HG02970 (cell line): ENCODE results near the gene APOA4.
A peak's percentile ranks its signal among the peaks of the same experiment; 100 is the strongest.
"Not testable (repeated sequence)": the region's sequence is repeated elsewhere in the genome, so short reads cannot be mapped to it uniquely, and the experiment has no call there.

Source experiments
- ATAC-seq: cut with Tn5 transposase; IDR thresholded peaks from one replicate; pipeline ENCODE4 v1.9.1; 2021; ENCODE audit warnings: mild to moderate bottlenecking, moderate library complexity, moderate number of reproducible peaks; ENCODE audit not compliant: unreplicated experiment, low FRiP score

APOA4 gene

GRCh38 chr11:116807601-116808261 is 15.4 kb downstream of the APOA4 start:
- ATAC-seq = no peak

DNA sequence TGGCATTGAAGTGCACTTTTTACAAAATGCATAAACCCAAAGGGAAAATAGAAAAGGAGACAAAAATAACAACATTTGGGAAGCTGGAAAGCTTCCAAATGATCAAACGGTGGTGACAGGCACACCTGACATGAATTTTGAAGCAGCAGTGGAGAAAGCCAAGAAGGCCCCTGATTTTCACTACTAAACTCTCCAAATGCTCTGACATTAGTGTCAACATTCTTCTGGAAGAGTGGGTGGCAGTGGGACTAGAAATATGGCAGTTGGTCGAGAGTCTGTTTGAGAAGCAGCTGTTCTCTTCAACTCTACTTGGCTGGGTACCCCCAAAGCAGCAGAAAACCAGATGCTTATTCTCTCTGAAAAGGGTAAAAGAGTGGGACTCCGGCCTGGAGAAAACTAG is 19.1 kb downstream of the APOA4 start:
- ATAC-seq = no peak

GRCh38 chr11:116801662-116802061 is 21.4 kb downstream of the APOA4 start:
- ATAC-seq = not testable (repeated sequence)

DNA sequence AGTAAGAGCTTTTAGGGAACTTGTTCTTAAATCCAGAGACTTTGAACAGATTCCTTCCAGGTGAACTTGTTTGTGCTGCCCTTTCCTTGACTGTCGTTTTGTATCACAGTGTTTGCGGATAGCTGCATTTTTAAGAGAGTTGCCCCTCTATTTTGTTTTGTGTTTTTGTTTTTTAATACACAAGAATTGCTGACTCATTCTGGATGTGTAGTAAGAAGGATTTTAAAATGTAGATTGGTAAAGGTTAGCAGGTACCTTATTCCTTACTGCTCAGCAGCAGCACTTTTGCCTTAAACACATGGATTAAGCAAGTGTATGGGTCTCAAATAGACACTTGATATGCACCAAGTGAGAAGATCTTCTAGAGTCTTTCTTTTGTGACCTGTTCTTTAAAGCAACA is 22.5 kb downstream of the APOA4 start:
- no peak for ATAC-seq

DNA sequence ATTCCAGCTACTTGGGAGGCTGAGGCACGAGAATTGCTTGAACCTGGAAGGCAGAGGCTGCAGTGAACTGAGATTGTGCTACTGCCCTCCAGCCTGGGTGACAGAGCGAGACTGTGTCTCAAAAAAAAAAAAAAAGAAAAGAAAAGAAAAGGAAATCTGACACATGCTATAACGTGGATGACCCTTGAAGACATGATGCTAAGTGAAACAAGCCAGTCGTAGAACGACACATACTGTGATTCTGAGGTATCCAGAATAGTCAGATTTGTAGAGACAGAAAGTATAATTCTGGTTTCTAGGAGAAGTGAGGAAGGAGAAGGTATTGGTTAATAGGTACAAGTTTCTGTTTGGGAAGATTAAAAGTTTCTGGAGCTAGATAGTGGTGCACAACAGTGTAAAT is 24.7 kb downstream of the APOA4 start:
- no peak for ATAC-seq

GRCh38 chr11:116797816-116798215 is 25.3 kb downstream of the APOA4 start:
- no peak for ATAC-seq

- no peak for ATAC-seq
Measured at GRCh38 chr11:116796548-116796947, 26.6 kb downstream of the APOA4 start.

GRCh38 chr11:116794851-116795250 is 28.3 kb downstream of the APOA4 start:
- no peak for ATAC-seq

GRCh38 chr11:116793772-116794097 is 29.4 kb downstream of the APOA4 start:
- no peak for ATAC-seq

- no peak for ATAC-seq
Measured at GRCh38 chr11:116792869-116793771, 30.0 kb downstream of the APOA4 start.

- no peak for ATAC-seq
Measured at GRCh38 chr11:116792144-116792868, 30.8 kb downstream of the APOA4 start.

DNA sequence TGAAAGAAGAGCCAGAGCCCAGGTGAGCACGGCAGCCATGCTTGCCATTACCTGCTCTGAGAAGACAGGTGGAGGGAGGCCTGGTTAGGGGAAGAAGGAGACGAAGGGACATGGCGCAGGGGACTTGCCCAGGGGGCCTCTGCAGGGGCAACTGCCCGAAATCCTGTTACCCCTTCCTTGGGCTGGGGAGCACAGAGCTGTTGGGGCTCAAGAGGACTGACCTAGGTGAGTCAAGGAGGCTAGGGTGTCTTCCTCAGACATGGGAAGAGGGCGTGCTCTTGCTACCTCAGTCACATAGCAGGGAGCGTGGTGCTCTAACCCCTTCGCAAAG is 31.3 kb downstream of the APOA4 start, which contains the start of gene APOA5:
TSS of gene APOA5 (minus strand) at position 67 of the 331 bp plus-strand sequence. CDS start at position 48, 19 bp downstream.
- ATAC-seq = no peak

DNA sequence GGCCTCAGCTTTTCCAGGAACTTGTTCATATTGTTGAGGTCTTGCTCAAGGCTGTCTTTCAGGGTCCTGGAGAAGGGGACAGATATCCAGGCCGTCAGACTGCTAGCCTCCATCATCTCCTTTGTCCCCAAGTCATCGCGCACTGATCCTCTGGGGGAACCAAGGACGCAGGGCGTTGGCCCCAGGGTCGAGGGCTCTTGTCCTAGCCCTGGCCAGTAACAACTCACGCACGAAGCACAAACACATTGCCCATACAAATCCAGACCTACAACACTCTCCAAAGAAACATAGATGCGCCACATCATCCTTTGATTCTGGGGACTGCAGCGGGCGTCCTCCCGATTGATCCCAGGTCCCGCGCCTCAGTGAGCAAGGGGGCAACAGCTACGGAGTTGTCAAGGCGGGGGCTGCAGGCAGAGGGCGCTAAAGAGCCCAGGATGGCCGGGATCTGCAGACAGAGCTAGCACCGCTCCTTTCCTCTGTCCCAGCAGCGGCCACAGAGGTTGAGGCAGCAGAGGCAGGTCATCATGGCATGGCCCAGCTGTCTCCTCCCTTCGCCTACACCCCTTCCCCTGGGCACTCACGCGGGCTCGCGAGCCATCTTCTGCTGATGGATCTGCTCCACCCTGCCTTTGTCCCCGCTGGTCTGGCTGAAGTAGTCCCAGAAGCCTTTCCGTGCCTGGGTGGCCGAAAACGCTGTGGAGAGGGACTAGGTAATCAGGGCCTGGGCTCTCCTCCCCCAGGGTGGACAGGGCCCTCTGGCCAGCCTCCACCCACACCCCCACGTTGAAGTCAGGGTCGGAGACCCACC is 31.9 kb downstream of the APOA4 start:
- no peak for ATAC-seq

DNA sequence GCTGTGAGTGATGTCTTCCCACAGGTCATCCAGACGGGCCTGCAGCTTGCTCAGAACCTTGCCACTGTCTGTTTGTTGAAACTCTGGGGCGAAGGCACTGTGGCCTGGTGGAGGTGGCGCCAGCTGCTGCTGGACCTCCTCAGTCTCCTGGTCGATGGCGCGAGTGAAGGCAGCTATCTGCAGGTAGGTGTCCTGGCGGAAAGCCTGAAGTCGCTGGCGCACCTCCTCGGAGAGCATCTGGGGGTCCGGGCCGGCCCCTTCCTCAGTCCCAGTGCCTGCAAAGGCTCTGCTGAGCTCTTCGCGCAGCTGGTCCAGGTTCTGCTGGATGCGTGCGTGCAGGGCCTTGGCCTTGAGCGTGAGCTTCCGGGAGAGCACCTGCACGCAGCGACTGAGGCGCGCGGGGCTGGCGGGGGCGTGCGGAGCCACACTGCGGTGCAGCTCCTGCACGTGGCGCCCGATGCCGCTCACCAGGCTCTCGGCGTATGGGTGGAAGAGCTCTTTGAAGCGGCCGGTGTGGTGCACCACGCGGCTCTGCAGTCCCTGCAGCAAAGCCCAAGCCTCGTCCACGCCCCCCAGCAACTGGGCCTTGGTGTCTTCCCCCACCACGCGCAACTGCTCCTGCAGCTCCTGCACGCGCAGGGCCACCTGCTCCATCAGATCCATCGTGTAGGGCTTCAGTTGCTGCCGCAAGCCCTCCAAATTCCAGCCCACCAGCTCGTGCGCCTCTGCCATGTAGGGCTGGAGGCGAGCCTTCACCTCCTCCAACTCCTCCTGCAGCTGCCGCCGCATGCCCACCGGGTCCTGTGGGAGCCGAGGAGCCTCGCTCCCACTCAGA is 32.7 kb downstream of the APOA4 start:
- no peak for ATAC-seq

- no peak for ATAC-seq
Measured at GRCh38 chr11:116788975-116789374, 34.1 kb downstream of the APOA4 start.

DNA sequence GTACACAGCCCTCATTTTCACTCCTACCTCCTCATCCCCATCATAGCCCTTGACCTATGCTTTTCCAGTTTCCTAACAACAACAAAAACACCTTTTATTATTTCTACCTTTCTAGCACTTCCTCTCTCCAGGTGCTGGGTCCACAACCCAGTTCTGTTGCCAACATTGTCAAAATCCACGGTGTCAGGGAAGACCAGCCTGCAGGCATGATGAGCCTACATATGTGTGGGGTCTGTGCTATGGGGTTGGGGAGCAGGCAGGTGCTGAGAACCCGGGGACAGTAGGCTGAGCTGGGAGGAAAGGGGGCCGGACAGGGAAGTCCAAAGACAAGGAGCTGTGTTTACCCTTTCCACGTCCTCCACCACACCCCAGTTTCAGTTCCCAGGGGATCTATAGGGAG is 34.6 kb downstream of the APOA4 start:
- ATAC-seq = no peak

- peak; percentile 75 for ATAC-seq
Measured at GRCh38 chr11:116787786-116788486, 35.2 kb downstream of the APOA4 start, which contains the start of gene ZPR1. Gene ZPR1 (minus strand): TSS chr11:116788023. CDS start chr11:116787990, 33 bp downstream.

GRCh38 chr11:116787436-116787785 is 35.7 kb downstream of the APOA4 start:
- no peak for ATAC-seq

GRCh38 chr11:116786966-116787365 is 36.1 kb downstream of the APOA4 start:
- ATAC-seq = no peak
